ENCODE data around the gene GOLGA5.

GRCh38 chr14:92865674-92866073 lies 71.6 kb downstream of the GOLGA5 start:
- TF ChIP-seq, protein P1, sequence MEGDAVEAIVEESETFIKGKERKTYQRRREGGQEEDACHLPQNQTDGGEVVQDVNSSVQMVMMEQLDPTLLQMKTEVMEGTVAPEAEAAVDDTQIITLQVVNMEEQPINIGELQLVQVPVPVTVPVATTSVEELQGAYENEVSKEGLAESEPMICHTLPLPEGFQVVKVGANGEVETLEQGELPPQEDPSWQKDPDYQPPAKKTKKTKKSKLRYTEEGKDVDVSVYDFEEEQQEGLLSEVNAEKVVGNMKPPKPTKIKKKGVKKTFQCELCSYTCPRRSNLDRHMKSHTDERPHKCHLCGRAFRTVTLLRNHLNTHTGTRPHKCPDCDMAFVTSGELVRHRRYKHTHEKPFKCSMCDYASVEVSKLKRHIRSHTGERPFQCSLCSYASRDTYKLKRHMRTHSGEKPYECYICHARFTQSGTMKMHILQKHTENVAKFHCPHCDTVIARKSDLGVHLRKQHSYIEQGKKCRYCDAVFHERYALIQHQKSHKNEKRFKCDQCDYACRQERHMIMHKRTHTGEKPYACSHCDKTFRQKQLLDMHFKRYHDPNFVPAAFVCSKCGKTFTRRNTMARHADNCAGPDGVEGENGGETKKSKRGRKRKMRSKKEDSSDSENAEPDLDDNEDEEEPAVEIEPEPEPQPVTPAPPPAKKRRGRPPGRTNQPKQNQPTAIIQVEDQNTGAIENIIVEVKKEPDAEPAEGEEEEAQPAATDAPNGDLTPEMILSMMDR (IDR thresholded peaks at IDR 0.05; ENCODE audit: borderline replicate concordance, extremely low read depth, low read length, poor library complexity, severe bottlenecking), result no peak
- TF ChIP-seq EZH2 (IDR thresholded peaks at IDR 0.05; ENCODE audit: borderline replicate concordance, low read depth, low read length, severe bottlenecking), result no peak
